IMR-90 (cell line): ENCODE measurements around the gene ALDH7A1. TPM values are rescaled to one million over a fixed set of nuclear protein-coding genes. Genes with fewer than 3 reads are reported as not detected.

ENCODE experiments used
- ATAC-seq: fragments of 200-7000 bp; cut with Tn5 transposase; 2 replicates; pipeline ENCODE4 v1.9.1; 2020; ENCODE audit warnings: low read depth, mild to moderate bottlenecking, moderate library complexity
- BruUV-seq: library from RNA; stranded (reverse); fragments of 400-500 nt; replicated peaks from 2 replicates; lab custom pipeline; 2021; lab: Mats Ljungman, UMichigan
- CTCF ChIA-PET: fragments of 300-600 bp; formaldehyde crosslinking; extraction: SDS; loops from one replicate; lab custom pipeline; 2021; ENCODE audit warnings: antibody characterized with exemption; lab: Yijun Ruan, JAX
- POLR2A ChIA-PET: fragments of 300-600 bp; sonication (Branson Sonifier 250); formaldehyde crosslinking; loops from one replicate; lab custom pipeline; 2022; ENCODE audit warnings: antibody characterized with exemption; ENCODE audit not compliant: unreplicated experiment; lab: Charles Lee
- DNase-seq: peaks from one replicate; pipeline ENCODE4 v3.0.0; 2013
- H2AFZ ChIP-seq: replicated peaks from 2 replicates; pipeline ENCODE3; 2013; ENCODE audit warnings: low read length, mild to moderate bottlenecking; ENCODE audit not compliant: poor library complexity
- H2AK5ac ChIP-seq: 2 replicates; pipeline ENCODE4 v1.6.1; 2013; ENCODE audit warnings: low read depth, low read length, inconsistent platforms
- H2AK9ac ChIP-seq: replicated peaks from 2 replicates; pipeline ENCODE3; 2013; ENCODE audit warnings: mild to moderate bottlenecking, low read depth, low read length, moderate library complexity; ENCODE audit not compliant: poor library complexity
- H2BK120ac ChIP-seq: 2 replicates; pipeline ENCODE4 v1.6.1; 2013; ENCODE audit warnings: low read depth, low read length, inconsistent platforms
- H2BK15ac ChIP-seq: 3 replicates; pipeline ENCODE4 v1.6.1; 2013; ENCODE audit warnings: low read depth, low read length, inconsistent platforms
- H2BK20ac ChIP-seq: 2 replicates; pipeline ENCODE4 v1.6.1; 2013; ENCODE audit warnings: low read depth, mild to moderate bottlenecking, inconsistent platforms, low read length, moderate library complexity
- H2BK5ac ChIP-seq: 2 replicates; pipeline ENCODE4 v1.6.1; 2013; ENCODE audit warnings: mild to moderate bottlenecking, low read depth, low read length, inconsistent platforms; ENCODE audit not compliant: poor library complexity, severe bottlenecking
- H3K14ac ChIP-seq: replicated peaks from 2 replicates; pipeline ENCODE4 v1.6.1; 2013; ENCODE audit warnings: low read depth, low read length, inconsistent platforms
- H3K18ac ChIP-seq: 2 replicates; pipeline ENCODE4 v1.6.1; 2013; ENCODE audit warnings: low read depth, low read length, control low read depth
- H3K23ac ChIP-seq: 2 replicates; pipeline ENCODE4 v1.6.1; 2013; ENCODE audit warnings: low read depth, low read length, inconsistent platforms
- H3K27ac ChIP-seq: 2 replicates; pipeline ENCODE4 v1.5.1; 2013; ENCODE audit warnings: mild to moderate bottlenecking, control low read depth, low read length; ENCODE audit not compliant: insufficient read depth
- H3K27me3 ChIP-seq: 2 replicates; pipeline ENCODE4 v1.6.1; 2013; ENCODE audit warnings: low read length; ENCODE audit not compliant: control insufficient read depth, insufficient read depth
- H3K36me3 ChIP-seq: 2 replicates; pipeline ENCODE4 v1.6.1; 2013; ENCODE audit warnings: low read length, mixed read lengths; ENCODE audit not compliant: control insufficient read depth, insufficient read depth
- H3K4ac ChIP-seq: 2 replicates; pipeline ENCODE4 v1.6.1; 2013; ENCODE audit warnings: low read depth, low read length, inconsistent platforms
- H3K4me1 ChIP-seq: 2 replicates; pipeline ENCODE4 v1.6.1; 2013; ENCODE audit warnings: low read length, mixed read lengths; ENCODE audit not compliant: control insufficient read depth, insufficient read depth
- H3K4me2 ChIP-seq: 2 replicates; pipeline ENCODE4 v1.6.1; 2013; ENCODE audit warnings: low read depth, mild to moderate bottlenecking, control low read depth, low read length, moderate library complexity
- H3K4me3 ChIP-seq: 2 replicates; pipeline ENCODE4 v1.5.1; 2013; ENCODE audit warnings: low read depth, mild to moderate bottlenecking, control low read depth, low read length, moderate library complexity; ENCODE audit not compliant: insufficient read depth
- H3K56ac ChIP-seq: 2 replicates; pipeline ENCODE4 v1.6.1; 2013; ENCODE audit warnings: low read length, inconsistent platforms; ENCODE audit not compliant: insufficient read depth; ENCODE audit errors: extremely low read depth
- H3K79me1 ChIP-seq, 2 experiments: 2 replicates each; pipeline ENCODE4 v1.6.1; 2013; ENCODE audit warnings: low read length in 2 of 2, inconsistent platforms in 1 of 2, low read depth in 1 of 2
- H3K9ac ChIP-seq: 2 replicates; pipeline ENCODE4 v1.6.1; 2013; ENCODE audit warnings: low read depth, low read length, control low read depth
- H3K9me1 ChIP-seq: 2 replicates; pipeline ENCODE4 v1.6.1; 2013; ENCODE audit warnings: low read length, inconsistent platforms; ENCODE audit not compliant: insufficient read depth
- H3K9me3 ChIP-seq: 2 replicates; pipeline ENCODE4 v1.6.1; 2013; ENCODE audit warnings: low read length; ENCODE audit not compliant: control insufficient read depth, insufficient read depth
- H4K20me1 ChIP-seq: 2 replicates; pipeline ENCODE4 v1.6.1; 2013; ENCODE audit warnings: low read length, inconsistent platforms; ENCODE audit not compliant: insufficient read depth
- H4K5ac ChIP-seq: 2 replicates; pipeline ENCODE4 v1.6.1; 2013; ENCODE audit warnings: mild to moderate bottlenecking, low read depth, low read length, control low read depth
- H4K8ac ChIP-seq, 2 experiments: 2 replicates each; pipeline ENCODE4 v1.6.1; 2013; ENCODE audit warnings: low read depth in 2 of 2, low read length in 2 of 2, control low read depth in 1 of 2, inconsistent platforms in 1 of 2
- H4K91ac ChIP-seq: 2 replicates; pipeline ENCODE4 v1.6.1; 2013; ENCODE audit warnings: low read depth, low read length, inconsistent platforms; ENCODE audit not compliant: insufficient read depth
- BHLHE40 ChIP-seq: fragments of 150-350 bp; IDR thresholded peaks from 2 replicates; pipeline ENCODE4 v1.6.1; 2016; ENCODE audit warnings: mild to moderate bottlenecking, low read depth, low read length
- CEBPB ChIP-seq: IDR thresholded peaks from 2 replicates; pipeline ENCODE4 v1.6.1; 2012; ENCODE audit warnings: low read depth, low read length, improper control_type of control experiment
- POLR2A ChIP-seq: IDR thresholded peaks from 2 replicates; pipeline ENCODE4 v1.6.1; 2012; ENCODE audit warnings: mild to moderate bottlenecking, low read depth, low read length
- RCOR1 ChIP-seq: IDR thresholded peaks from 2 replicates; pipeline ENCODE4 v1.6.1; 2012; ENCODE audit warnings: mild to moderate bottlenecking, low read length, improper control_type of control experiment; ENCODE audit not compliant: insufficient replicate concordance
- dilution Hi-C: fragments of 300-500 bp; cut with HindIII; formaldehyde crosslinking; loops from one replicate; pipeline ENCODE4 v1.14.3; 2018; ENCODE audit warnings: low sequenced_read_pairs; ENCODE audit not compliant: unreplicated experiment
- in situ Hi-C: fragments of 300-500 bp; cut with MboI; formaldehyde crosslinking; loops from 3 replicates; pipeline ENCODE4 v1.14.3; 2019; ENCODE audit warnings: low sequenced_read_pairs, inconsistent platforms, mixed read lengths
- intact Hi-C: fragments of 100-400 bp; cut with micrococcal nuclease; formaldehyde crosslinking; loops from 2 replicates; pipeline ENCODE4 v1.10.0; 2022
- polyA plus RNA-seq, 3 experiments: library from polyadenylated mRNA; depleted of rRNA; stranded (reverse); fragments of >200 nt; gene quantifications; 2 replicates each; pipeline ENCODE4 v1.2.3, GENCODE V29; 2012; ENCODE audit warnings: low replicate concordance in 1 of 3
- total RNA-seq: library from RNA; depleted of rRNA; stranded (reverse); fragments of >200 nt; gene quantifications from 2 replicates; pipeline ENCODE4 v1.2.3, GENCODE V29; 2012

The ALDH7A1 gene
- total and polyA plus RNA-seq, 2 of the 4 experiments (the other 2 are of a cell fraction): 40.9 to 62.2 TPM

GRCh38 chr5:126515337-126515736 is 79.7 kb downstream of the ALDH7A1 start:
- H3K9me3 ChIP-seq: no peaks in the 10 kb centered on the region
- dilution Hi-C loops: no loop called here
- H3K9me1 ChIP-seq: 0 out of 2 replicates have a peak, but pooled peaks cover 5% of the 10 kb centered on the region
- no peak overlapping the region for H3K4me3 ChIP-seq
- BruUV-seq: no TSS peak
- peaks cover 10% of the 10 kb centered on the region for H3K4me1 ChIP-seq
- no peaks in the 10 kb centered on the region for H4K20me1 ChIP-seq
- H2AK5ac ChIP-seq: no peak overlapping the region
- no peak overlapping the region for H3K27ac ChIP-seq
- H3K9ac ChIP-seq: no peak overlapping the region
- H2BK120ac ChIP-seq: no peak overlapping the region
- no peak overlapping the region for H4K8ac ChIP-seq
- H4K91ac ChIP-seq: no peak overlapping the region
- in situ Hi-C loops: no loop called here
- no peak overlapping the region for H4K5ac ChIP-seq
- no peak overlapping the region for H3K14ac ChIP-seq
- ATAC-seq: no peak
- no peak overlapping the region for H2BK20ac ChIP-seq
- no peak overlapping the region for H3K4ac ChIP-seq
- CTCF ChIA-PET: interaction anchor here (0.5 to 1.1 kb wide), 2 partner anchors 15 to 759 kb away, joined by 4 to 5 read pairs; no protein-coding TSS in a partner anchor
- DNase-seq: no peak
- H3K18ac ChIP-seq: no peak overlapping the region
- H3K27me3 ChIP-seq: no peaks in the 10 kb centered on the region
- POLR2A ChIA-PET: interaction anchor here (0.6 kb wide), 1 partner anchor 88 kb away, joined by 12 read pairs; no protein-coding TSS in a partner anchor
- H2AK9ac ChIP-seq: no peak overlapping the region
- intact Hi-C loops: no loop called here
- no peak overlapping the region for H3K23ac ChIP-seq
- H3K4me2 ChIP-seq: no peak overlapping the region
- no peaks in the 10 kb centered on the region for H3K79me1 ChIP-seq
- H2BK5ac ChIP-seq: no peak overlapping the region
- H3K36me3 ChIP-seq: no peaks in the 10 kb centered on the region
- TF ChIP-seq BHLHE40 (no peak), CEBPB (no peak), RCOR1 (no peak), POLR2A (no peak)
- no peak overlapping the region for H2AFZ ChIP-seq
- no peak overlapping the region for H2BK15ac ChIP-seq
- H3K56ac ChIP-seq: no peak overlapping the region
